ENCODE results near the gene RETN.
"Not testable (repeated sequence)": the region's sequence is repeated elsewhere in the genome, so short reads cannot be mapped to it uniquely, and the experiment has no call there.

Gene RETN

GRCh38 chr19:7638802-7639465 is 29.9 kb upstream of the RETN start:
- DNase-seq, result no peak

GRCh38 chr19:7639863-7640348 is 28.9 kb upstream of the RETN start:
- no peak for DNase-seq

- no peak for DNase-seq
Observed at GRCh38 chr19:7640803-7641202, 28.0 kb upstream of the RETN start.

GRCh38 chr19:7641290-7642276 is 27.3 kb upstream of the RETN start:
- DNase-seq, result no peak

GRCh38 chr19:7642295-7643030 is 26.4 kb upstream of the RETN start:
- DNase-seq, result no peak

GRCh38 chr19:7643031-7643415 is 25.8 kb upstream of the RETN start:
- DNase-seq, result no peak

- DNase-seq, result not testable (repeated sequence)
Observed at GRCh38 chr19:7643629-7644549, 25.0 kb upstream of the RETN start.

GRCh38 chr19:7644550-7644877 is 24.3 kb upstream of the RETN start:
- DNase-seq, result no peak

GRCh38 chr19:7645163-7645562 is 23.7 kb upstream of the RETN start:
- DNase-seq, result no peak

- no peak for DNase-seq
Observed at GRCh38 chr19:7645656-7646425, 23.0 kb upstream of the RETN start.

- no peak for DNase-seq
Observed at GRCh38 chr19:7646426-7646700, 22.5 kb upstream of the RETN start.

GRCh38 chr19:7647156-7647555 is 21.7 kb upstream of the RETN start:
- DNase-seq, result no peak

- no peak for DNase-seq
Observed at GRCh38 chr19:7648265-7649014, 20.4 kb upstream of the RETN start.

GRCh38 chr19:7650148-7650547 is 18.7 kb upstream of the RETN start:
- no peak for DNase-seq

- peak; percentile 55 for DNase-seq
Observed at GRCh38 chr19:7652061-7652641, 16.7 kb upstream of the RETN start.

GRCh38 chr19:7654401-7654800 is 14.4 kb upstream of the RETN start:
- no peak for DNase-seq

GRCh38 chr19:7655581-7655980 is 13.3 kb upstream of the RETN start:
- no peak for DNase-seq

GRCh38 chr19:7657131-7657751 is 11.6 kb upstream of the RETN start:
- no peak for DNase-seq

GRCh38 chr19:7658219-7658686 is 10.6 kb upstream of the RETN start:
- DNase-seq, result no peak

Measured in GOT3 (cell line).